ENCODE measurements around the gene GLIS1. TPM values are rescaled to one million over a fixed set of nuclear protein-coding genes. Genes with fewer than 3 reads are reported as not detected.

Gene GLIS1
- total RNA-seq, 1 experiment from 2014 or later, result 1.4 TPM

DNA sequence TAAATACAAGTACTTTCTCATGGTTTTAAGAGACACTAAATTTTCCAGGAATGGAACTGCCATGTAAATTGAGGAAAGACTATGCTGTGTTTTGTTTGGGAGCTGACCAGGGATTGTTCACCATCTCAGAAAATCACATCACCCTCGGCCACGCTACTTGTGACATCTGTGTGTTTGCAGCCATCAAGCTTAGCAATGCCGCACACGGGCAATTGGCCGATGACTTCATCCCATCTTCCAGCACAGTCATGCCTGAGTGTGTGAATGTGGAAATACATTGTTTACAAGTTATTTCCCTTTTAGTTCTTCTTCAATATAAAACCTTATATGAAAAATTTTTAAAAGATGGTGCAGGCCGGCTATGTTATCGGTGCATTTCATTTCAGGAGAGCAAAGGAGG is 121.6 kb downstream of the GLIS1 start:
- Histone ChIP-seq H3K9me3 (no peaks in the 10 kb centered on the region), H3K36me3 (no peaks in the 10 kb centered on the region), H3K4me3 (no peak overlapping the region), H3K27me3 (no peaks in the 10 kb centered on the region)
- DNase-seq, result peak; percentile 65

DNA sequence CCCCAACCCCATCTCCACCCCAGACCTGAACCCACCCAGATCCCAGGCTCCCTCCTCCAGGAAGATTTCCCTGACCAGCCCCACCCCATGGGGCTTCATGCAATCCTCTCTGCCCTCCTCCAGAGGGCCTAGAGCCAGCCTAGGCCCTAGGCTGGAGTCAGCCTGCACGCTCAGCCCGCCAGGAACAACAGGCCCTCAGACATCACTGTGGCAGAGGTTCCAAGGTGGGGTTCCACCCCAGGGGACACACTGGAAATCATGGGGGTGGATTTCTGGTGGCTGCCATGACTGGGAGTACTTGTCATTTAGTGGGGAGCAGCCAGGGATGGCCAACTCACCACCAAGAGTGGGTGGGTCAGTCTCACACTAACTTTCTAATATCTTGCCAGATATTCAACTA is 122.0 kb downstream of the GLIS1 start:
- H3K9me3 ChIP-seq, result no peaks in the 10 kb centered on the region
- peak; percentile 61 for DNase-seq
- H3K27me3 ChIP-seq, result no peaks in the 10 kb centered on the region
- H3K36me3 ChIP-seq, result no peaks in the 10 kb centered on the region
- no peak overlapping the region for H3K4me3 ChIP-seq

DNA sequence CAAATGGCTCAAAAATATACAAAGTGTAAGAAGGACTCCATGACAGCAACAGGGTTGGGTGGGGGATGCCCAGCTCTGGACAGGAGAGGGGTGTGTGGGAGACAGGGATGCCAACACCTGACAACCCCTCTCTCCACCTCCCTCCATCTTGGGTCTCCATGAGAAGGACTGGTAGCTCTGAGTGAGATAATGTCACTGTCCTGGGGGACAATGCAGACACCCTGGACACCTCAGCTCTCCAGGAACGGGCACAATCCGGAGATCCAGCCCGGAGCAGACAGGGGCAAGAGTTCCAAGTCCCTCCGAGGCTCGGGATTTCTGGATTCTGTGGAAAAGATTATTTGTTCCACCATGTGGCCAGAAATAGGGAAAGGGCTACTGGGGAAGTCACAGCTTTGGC is 122.5 kb downstream of the GLIS1 start:
- no peak for DNase-seq

DNA sequence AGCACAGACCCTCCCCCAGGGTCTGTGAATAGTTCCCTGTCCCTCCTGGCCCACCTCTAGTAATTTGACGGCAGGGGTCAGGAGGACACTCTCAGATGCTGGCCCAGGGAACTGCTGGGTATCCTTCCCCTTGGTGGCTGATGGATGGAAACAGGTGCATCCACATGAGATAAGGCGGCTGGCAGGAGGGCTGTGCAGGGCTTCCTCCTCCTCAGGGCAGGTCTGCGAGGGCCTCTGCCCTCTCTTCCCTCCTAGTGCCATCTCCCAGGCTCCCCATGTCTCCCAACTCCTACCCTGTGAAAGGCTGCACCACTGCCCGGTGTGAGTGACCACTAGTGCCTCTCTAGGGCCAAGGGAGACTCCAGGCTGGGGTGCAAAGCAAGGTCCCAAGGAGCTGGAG is 123.9 kb downstream of the GLIS1 start:
- DNase-seq, result no peak
- no peaks in the 10 kb centered on the region for H3K36me3 ChIP-seq
- H3K27me3 ChIP-seq, result no peaks in the 10 kb centered on the region
- no peak overlapping the region for H3K4me3 ChIP-seq
- peaks cover 9% of the 10 kb centered on the region for H3K9me3 ChIP-seq

More for the DNA sequence above, 122.5 kb downstream of the GLIS1 start:
- H3K27me3 ChIP-seq, result no peaks in the 10 kb centered on the region
- H3K4me3 ChIP-seq, result no peak overlapping the region
- no peaks in the 10 kb centered on the region for H3K36me3 ChIP-seq
- no peaks in the 10 kb centered on the region; the same call in 1 of the 2 replicates for H3K9me3 ChIP-seq

DNA sequence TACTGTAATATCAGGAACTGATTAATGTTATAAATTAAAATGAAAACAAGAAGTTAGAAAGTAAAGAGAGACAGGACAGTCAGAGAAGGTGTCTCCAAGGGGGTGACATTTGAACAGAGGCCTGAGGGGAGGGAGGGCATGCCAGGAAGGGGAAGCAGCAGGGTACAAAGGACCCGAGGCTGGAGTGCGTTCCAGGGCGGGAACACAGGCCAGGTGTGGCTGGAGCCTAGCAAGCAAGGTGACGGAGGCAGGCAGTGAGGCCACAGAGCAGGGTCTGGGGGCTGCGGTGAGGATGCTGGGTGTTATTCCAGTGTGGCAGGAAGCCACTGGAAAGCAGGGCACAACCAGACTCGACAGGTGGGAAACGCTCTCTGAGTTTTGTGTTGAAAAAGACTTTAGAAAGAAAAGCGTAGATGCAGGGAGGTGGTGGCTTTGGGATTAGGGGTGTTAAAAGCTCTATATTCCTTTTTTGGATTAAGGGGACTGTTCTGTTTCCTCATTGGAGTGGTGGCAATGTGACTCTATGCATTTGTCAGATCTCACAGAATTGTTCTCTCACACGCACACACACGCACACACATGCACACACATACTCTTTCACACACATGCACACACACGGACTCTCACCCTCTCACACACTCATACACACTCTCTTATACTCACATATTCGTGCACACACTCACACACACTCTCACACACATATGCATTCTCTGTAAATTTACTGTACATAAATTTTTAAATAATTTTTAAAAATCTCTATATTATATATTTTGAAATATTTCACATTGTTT is 124.5 kb downstream of the GLIS1 start:
- H3K36me3 ChIP-seq, result no peaks in the 10 kb centered on the region
- no peak for DNase-seq
- H3K9me3 ChIP-seq, result peaks cover 16% of the 10 kb centered on the region
- H3K4me3 ChIP-seq, result no peak overlapping the region
- no peaks in the 10 kb centered on the region for H3K27me3 ChIP-seq

DNA sequence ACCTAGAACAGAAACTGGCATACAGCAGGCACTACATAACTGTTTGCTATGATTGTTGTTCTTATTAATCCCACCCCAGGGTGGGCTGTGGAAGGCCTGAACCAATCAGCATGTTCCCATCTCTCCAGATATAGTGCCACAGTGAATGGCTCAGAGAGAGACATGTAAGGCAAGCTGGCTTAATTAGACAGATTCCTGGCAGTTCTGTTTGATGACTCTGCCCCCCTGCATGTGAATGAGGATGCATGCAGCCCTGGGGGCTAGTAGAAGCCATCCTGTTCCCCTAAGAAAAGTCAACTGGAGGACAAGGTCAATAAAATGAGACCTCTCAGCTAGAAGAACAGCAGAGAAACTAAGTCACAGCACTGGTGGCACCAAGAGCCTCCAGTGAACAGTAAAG is 130.3 kb downstream of the GLIS1 start:
- Histone ChIP-seq H3K4me3 (no peak overlapping the region), H3K36me3 (no peaks in the 10 kb centered on the region), H3K27me3 (no peaks in the 10 kb centered on the region), H3K9me3 (peaks cover 17% of the 10 kb centered on the region)
- DNase-seq, result no peak

DNA sequence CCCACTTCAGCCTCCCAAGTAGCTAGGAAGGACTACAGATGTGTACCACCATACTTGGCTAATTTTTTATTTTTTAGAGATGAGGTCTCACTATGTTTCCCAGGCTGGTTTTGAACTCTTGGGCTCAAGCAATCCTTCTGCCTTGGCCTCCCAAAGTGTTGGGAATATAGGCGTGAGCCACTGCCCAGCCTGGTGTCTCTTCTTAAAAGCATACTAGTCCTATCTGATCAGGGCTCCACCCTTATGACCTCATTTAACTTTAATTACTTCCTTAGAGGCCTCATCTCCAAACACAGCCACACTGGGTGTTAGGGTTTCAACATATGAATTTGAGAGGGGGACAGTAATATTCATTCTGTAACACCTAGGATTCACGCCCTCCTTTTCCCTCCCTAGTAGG is 130.9 kb downstream of the GLIS1 start:
- Histone ChIP-seq H3K36me3 (no peaks in the 10 kb centered on the region), H3K27me3 (no peaks in the 10 kb centered on the region), H3K9me3 (peaks cover 17% of the 10 kb centered on the region), H3K4me3 (no peak overlapping the region)
- DNase-seq, result no peak

DNA sequence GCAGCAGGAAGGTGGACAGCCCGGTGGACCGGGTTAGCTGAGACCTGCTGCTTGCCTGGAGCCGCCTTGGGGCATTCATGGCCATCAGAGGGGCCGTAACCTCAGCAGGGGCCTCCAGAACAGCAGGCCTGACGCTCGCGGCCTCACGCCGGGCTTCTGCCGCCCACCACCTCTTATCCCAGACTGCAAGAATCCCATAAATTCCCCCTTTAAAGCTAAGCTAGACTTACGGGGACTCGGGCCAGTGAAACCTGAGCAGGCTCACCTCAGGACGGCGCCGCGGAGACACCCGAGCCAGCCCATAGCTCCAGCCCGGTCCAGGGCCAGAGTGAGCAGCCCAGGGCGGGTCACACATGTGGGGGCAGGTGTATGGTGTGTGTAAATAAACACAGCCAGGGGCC is 132.3 kb downstream of the GLIS1 start:
- no peaks in the 10 kb centered on the region for H3K36me3 ChIP-seq
- no peak overlapping the region for H3K4me3 ChIP-seq
- no peak for DNase-seq
- H3K9me3 ChIP-seq, result peaks cover 17% of the 10 kb centered on the region
- H3K27me3 ChIP-seq, result no peaks in the 10 kb centered on the region

DNA sequence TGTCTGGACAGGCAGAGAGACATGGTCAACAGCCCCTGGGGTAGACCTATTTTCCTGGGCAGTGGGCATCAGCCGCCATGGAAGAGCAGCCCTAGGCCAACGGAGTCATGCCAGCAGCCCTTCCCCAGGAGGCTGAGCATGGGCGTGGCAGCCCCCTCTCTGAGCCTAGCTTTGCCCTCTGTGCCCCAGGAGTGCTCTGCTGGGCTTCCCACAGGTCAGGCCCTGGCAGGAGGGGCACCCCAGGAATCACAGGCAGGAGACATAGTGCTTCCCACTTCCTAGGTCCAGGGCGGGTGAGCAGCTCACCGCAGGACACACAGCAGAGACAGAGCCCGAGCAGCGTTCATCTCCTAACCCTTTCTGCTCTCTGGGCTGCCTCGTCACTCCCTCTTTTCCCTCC is 132.8 kb downstream of the GLIS1 start:
- Histone ChIP-seq H3K9me3 (peaks cover 14% of the 10 kb centered on the region), H3K27me3 (no peaks in the 10 kb centered on the region), H3K36me3 (no peaks in the 10 kb centered on the region), H3K4me3 (no peak overlapping the region)
- DNase-seq, result no peak

DNA sequence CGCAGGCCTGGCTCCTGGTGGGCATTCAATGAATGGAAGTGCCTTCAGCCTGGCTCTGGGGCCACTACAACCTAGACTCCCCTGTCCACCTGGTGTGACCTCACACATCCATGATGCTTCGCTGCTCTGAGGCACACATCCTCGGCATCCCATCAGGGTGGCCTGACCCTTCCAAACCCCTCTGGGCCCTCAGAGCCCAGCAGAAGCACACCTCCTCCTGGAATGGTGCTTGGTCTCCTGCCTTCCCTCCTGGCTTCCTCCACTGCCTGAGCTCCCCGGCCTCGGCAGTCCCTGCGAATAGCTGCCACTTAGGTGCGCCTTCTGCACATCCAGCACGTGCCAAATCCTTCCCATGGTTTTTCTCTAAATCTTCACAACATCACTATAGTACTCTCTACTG is 133.8 kb downstream of the GLIS1 start:
- H3K27me3 ChIP-seq, result no peaks in the 10 kb centered on the region
- H3K36me3 ChIP-seq, result no peaks in the 10 kb centered on the region
- peaks cover 8% of the 10 kb centered on the region for H3K9me3 ChIP-seq
- DNase-seq, result no peak
- no peak overlapping the region for H3K4me3 ChIP-seq

DNA sequence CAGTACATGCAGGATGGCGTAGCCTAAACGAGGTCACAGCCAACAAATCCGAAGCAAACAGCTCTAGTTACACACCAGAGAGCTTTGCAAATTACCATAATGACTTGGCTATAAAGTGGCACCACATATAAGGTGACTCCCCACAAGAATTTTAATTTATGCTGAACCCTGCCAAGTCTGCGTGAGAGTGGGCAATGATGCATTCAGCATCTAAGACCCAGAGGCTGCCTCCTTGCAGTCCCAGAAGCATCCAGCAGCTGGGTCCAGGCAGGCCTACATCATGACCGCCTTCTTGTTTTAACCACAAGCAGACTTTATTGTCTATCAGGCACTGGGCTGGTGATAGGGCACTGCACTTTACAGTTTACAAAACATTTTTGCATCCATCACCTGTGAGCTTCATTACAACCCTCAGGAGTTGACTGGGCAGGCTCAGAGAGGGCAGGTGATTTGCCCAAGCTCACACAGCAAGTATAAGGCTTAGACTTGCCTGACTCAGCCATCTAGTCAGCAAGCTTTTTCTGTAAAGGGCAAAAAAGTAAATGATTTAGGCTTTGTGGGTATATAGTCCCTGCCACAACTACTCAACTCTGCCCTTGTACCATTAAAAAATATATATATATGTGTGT is 134.6 kb downstream of the GLIS1 start:
- no peak for DNase-seq
- no peaks in the 10 kb centered on the region for H3K27me3 ChIP-seq

DNA sequence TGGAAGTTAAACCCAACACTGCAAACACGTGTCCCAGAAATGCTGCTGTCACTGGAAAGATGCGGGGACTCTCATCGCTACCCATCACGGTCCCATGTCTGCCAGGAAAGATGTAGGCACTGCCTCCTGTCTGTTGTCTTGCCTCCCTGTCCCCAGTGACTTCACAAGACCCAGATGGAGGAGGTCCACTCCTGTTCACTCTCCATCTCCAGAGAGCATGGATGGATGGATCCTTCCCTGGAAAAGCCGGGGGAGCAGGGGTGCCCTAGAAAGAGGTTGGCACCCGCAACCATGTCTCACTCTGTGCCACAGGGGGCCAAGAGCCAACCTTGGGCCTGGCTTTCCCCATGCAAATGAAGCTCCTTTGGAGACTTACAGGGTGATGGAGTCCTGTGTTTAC is 135.5 kb downstream of the GLIS1 start:
- Histone ChIP-seq H3K9me3 (no peaks in the 10 kb centered on the region), H3K4me3 (no peak overlapping the region), H3K27me3 (no peaks in the 10 kb centered on the region), H3K36me3 (no peaks in the 10 kb centered on the region)
- DNase-seq, result no peak

More for the DNA sequence above, 134.6 kb downstream of the GLIS1 start:
- no peaks in the 10 kb centered on the region for H3K36me3 ChIP-seq
- H3K9me3 ChIP-seq, result peaks cover under 1% of the 10 kb centered on the region; the same call in 1 of the 2 replicates
- H3K4me3 ChIP-seq, result no peak overlapping the region

DNA sequence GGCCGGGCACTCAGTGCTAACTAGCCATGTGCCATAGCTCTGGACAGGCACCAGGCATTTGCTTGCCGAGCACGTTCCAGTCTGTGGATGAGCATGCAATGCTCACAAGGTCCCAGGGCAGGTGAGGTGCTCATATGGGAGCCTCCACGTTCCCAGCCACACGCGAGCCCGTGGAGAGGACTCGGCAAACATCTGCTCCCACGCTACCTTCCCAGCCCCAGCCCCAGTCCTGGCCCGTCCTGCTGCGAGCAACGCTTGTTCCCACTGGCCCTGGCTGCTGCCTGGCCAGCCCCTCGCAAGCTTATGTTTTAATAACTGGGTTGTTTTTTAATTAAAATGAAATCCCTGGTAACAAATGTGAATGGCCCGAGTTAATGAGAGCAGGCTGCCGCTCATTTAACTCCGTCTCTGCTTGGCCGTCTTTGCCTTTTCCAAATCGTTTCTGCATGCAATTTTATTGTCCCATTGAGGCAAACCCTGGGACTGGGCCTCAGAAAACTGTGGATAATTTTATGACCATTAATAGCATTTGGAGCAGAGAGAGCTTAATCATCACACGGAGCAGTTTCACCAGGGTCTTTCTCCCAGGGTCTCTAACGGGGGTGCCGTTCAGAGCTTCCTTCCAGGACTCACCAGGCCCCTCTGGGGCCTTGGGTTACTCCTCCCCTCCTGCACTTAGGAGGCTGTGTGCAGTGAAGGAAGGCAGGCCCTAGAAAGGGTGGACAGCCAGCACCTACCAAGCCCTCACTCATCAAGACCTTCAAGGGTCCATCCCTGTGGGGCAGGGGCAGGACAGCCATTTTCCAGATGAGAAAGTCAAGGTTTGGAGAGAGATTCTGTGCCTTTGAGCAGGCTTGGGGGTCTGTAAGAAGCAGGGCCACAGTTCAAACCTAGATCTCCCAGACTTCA is 136.8 kb downstream of the GLIS1 start:
- DNase-seq, result no peak
- H3K9me3 ChIP-seq, result no peaks in the 10 kb centered on the region

DNA sequence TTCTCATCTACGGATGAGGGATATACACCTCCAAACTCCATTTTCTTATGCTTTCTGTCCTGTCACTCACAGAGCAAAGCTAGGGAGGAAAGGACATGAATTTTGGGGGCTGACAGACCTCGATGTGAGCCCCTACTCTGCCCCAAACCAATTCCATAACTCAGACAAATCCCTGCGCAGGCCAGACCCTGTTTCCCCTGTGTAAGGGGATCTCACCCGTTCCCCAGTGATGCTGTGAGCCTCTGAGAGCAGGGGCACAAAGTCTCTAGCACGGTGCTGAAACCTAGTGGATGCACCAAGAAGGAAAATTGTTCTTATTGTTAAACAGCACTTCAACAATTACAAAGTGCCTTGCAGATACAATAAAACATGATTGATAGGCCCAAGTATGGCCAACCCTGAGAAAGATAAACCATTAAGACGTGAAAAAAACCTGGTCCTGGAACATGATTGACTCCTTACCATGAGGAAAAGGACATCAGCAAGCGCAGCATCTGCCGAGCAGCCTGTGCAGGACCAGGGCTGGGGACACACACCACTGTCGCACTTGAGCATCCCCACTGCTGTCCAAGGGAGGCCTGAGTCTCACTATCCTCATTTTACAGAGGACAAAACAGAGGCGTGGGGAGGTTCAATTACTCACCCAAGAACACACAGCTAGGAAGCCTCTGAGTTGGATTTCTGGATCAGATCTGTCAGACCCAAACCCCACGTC is 137.8 kb downstream of the GLIS1 start:
- Histone ChIP-seq H3K4me3 (no peak overlapping the region), H3K36me3 (no peaks in the 10 kb centered on the region), H3K27me3 (no peaks in the 10 kb centered on the region), H3K9me3 (no peaks in the 10 kb centered on the region)
- DNase-seq, result no peak

More for the DNA sequence above, 136.8 kb downstream of the GLIS1 start:
- H3K4me3 ChIP-seq, result no peak overlapping the region
- H3K36me3 ChIP-seq, result no peaks in the 10 kb centered on the region
- H3K27me3 ChIP-seq, result no peaks in the 10 kb centered on the region

DNA sequence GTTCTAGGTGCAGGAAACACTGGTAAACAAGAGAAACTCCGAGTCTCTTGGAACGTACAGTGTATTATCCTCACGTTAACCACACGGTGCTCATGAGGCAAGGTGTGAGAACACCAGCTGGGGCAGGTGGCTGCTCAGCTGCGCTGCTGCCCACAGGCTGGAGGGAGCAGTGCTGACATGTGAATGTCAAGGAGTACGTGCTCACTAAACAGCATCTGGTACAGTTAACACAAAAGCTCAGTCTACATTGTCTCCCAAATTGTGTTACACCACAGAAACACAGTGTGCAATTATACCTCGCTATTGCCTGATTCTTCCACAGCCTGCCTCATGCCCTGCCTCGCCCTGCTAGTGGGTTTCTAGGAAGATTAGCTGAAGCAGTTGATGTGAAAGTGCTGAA is 138.4 kb downstream of the GLIS1 start:
- no peak for DNase-seq
- Histone ChIP-seq H3K4me3 (no peak overlapping the region), H3K36me3 (no peaks in the 10 kb centered on the region), H3K27me3 (no peaks in the 10 kb centered on the region), H3K9me3 (no peaks in the 10 kb centered on the region)

DNA sequence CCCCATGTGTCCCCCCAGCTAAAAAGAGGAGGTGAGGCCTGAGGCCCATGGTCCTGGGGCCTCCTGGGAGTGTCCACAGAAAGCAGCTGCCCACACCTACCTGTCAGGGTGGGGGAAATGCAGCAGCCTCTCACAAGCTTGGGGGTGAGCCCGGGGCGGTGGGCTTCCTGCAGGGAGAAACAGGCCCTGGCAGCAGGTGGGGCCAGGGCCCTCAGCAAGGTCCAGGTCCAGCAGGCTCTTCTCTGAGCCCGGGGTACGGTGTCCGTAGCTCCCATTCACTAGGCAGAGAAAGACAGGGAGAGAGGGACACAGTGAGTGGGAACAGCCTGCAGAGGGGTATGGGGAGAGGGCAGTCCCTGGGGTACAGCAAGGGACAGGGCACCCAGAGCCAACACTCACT is 139.0 kb downstream of the GLIS1 start:
- no peaks in the 10 kb centered on the region for H3K36me3 ChIP-seq
- no peaks in the 10 kb centered on the region for H3K9me3 ChIP-seq
- DNase-seq, result no peak
- H3K27me3 ChIP-seq, result no peaks in the 10 kb centered on the region
- no peak overlapping the region for H3K4me3 ChIP-seq

DNA sequence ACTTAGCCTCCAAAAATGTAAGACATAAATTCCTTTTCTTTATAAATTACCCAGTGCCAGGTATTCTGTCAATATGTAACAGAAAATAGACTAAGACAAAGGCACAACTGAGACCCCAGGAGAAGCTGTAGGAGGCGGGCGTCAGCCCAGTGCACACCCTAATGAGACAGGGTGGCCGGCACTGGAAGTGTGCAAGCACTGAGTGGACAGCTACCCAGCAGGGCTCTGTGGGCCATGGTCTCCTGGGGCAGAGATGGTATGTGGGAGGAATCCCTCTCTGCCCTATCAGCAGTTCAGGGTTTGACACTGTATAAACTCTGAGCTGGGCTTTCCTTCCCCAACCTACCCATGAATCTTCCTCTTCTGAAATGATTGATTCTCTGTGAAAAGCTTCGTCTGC is 139.5 kb downstream of the GLIS1 start:
- no peaks in the 10 kb centered on the region for H3K27me3 ChIP-seq
- no peak for DNase-seq

More for the DNA sequence above, 139.5 kb downstream of the GLIS1 start:
- H3K36me3 ChIP-seq, result no peaks in the 10 kb centered on the region
- no peaks in the 10 kb centered on the region for H3K9me3 ChIP-seq
- no peak overlapping the region for H3K4me3 ChIP-seq
